ENCODE data around the gene MRPL23.

MRPL23 gene

DNA sequence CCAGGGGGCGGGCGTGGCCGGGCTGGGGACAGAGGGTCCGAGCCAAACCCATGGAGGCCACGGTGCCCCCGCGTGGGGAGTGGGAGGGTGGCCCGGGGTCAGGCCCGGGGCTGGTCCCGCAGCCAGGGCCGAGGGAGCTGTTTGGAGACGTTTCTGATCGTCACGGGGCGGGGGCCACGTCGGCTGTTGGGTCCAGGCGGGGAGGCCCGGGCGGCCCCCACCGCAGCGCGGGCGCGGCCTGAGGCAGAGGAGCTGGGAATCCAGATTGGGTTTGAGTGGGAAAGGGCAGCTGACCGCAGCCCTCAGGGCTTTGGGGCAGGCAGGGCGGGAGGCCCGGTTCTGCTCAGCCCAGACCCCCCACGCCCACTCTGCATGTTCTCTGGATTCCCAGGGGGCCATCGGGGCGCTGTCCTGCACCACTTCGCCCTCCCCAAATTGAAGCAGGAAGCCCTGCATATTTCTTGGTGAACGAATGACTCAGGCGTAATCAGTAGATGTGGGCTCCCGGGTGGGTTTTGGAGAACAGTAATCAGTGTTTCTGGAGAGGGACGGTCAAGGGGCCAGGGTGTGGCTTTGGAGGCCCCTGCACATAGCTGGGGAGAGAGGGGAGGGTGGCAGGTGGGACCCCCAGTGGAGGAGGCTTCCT is 583 bp downstream of the MRPL23 start:
- DNase-seq (ENCODE audit: insufficient read length, low spot score) (no peak), FAIRE-seq (peak; percentile 73)

DNA sequence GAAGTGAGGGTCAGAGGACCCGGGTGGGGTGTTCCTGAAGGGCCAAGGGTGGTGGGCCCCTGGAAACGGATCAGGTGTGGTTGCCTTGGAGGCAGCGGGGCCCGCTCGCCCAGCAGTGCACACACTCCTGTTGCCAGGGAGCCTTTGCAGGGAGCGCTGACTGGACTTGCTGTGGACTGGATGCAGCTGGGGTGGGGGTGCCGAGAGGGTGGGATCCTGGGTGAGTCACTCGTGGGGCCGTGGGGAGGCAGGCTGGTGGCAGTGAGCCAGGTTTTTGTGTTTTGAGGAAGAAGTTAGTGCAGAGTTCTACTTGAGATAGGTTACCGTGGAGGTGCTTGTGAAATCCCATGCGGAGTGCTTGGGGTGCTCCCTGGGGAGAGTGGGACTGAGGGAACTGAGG is 1.3 kb downstream of the MRPL23 start:
- TF ChIP-seq TAF1 (IDR thresholded peaks at IDR 0.05; ENCODE audit: low read depth, low read length) (no peak), POU2F2 (IDR thresholded peaks at IDR 0.05; ENCODE audit: low read depth, low read length) (no peak), SPI1 (IDR thresholded peaks at IDR 0.05; ENCODE audit: low read depth, low read length) (no peak), PAX5 (IDR thresholded peaks at IDR 0.05; ENCODE audit: insufficient read depth, low read length, severe bottlenecking) (no peak), POLR2A (IDR thresholded peaks at IDR 0.05; ENCODE audit: low read depth, low read length) (no peak), POLR2AphosphoS5 (IDR thresholded peaks at IDR 0.05; ENCODE audit: low read depth, low read length) (no peak)
- FAIRE-seq = no peak
- no peak for DNase-seq (ENCODE audit: insufficient read length, low spot score)

More for the DNA sequence above, 583 bp downstream of the MRPL23 start:
- TF ChIP-seq POU2F2 (IDR thresholded peaks at IDR 0.05; ENCODE audit: low read depth, low read length) = no peak
- TF ChIP-seq POLR2AphosphoS5 (IDR thresholded peaks at IDR 0.05; ENCODE audit: low read depth, low read length) = no peak
- no peak for TF ChIP-seq SPI1 (IDR thresholded peaks at IDR 0.05; ENCODE audit: low read depth, low read length)
- TF ChIP-seq POLR2A (IDR thresholded peaks at IDR 0.05; ENCODE audit: low read depth, low read length) = no peak
- TF ChIP-seq PAX5 (IDR thresholded peaks at IDR 0.05; ENCODE audit: insufficient read depth, low read length, severe bottlenecking) = no peak
- TF ChIP-seq TAF1 (IDR thresholded peaks at IDR 0.05; ENCODE audit: low read depth, low read length) = no peak

DNA sequence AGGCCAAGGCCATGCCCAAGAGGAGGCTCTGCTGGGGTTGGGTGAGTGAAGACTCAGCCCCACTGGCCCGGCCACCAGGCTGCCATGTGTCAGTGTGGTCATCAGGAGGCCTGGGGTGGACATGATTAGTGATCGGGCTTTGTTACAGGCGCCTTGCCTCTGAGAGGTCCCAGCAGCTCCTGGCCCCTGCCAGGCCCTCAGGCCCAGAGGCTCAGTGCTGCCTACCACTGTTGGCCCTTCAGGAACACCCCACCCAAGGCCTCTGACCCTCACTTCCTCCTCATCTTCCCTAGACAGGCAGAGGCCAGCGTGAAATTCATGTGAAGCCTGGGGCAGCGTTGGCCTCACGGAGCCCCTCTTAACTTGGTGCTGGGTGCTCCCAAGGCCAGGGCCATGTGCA is 2.2 kb downstream of the MRPL23 start:
- FAIRE-seq (no peak), DNase-seq (ENCODE audit: insufficient read length, low spot score) (no peak)
- no peak for TF ChIP-seq PAX5 (IDR thresholded peaks at IDR 0.05; ENCODE audit: insufficient read depth, low read length, severe bottlenecking)
- TF ChIP-seq POLR2A (IDR thresholded peaks at IDR 0.05; ENCODE audit: low read depth, low read length) = no peak
- no peak for TF ChIP-seq SPI1 (IDR thresholded peaks at IDR 0.05; ENCODE audit: low read depth, low read length)
- TF ChIP-seq TAF1 (IDR thresholded peaks at IDR 0.05; ENCODE audit: low read depth, low read length) = no peak
- no peak for TF ChIP-seq POLR2AphosphoS5 (IDR thresholded peaks at IDR 0.05; ENCODE audit: low read depth, low read length)
- TF ChIP-seq POU2F2 (IDR thresholded peaks at IDR 0.05; ENCODE audit: low read depth, low read length) = no peak

DNA sequence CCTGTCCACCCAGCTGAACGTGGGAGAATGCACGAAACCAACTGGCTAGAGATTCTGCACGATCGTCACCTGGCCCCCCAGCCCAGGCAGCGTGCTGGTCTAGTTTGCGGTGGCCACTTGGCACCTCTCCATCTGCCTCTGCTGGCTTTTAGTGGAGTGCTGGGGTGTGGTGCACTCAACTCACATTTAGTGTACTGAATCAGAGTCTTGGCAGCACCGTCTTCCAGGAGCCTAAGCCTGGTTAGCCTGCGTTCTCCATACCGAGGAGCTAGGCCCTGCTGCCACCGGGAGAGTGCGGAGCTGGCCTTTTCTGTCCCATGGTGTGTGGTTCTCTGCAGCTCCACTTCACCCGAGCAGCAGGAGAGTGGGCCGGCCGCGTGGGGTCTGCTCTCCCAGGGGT is 2.8 kb downstream of the MRPL23 start:
- DNase-seq (ENCODE audit: insufficient read length, low spot score) (no peak), FAIRE-seq (no peak)
- no peak for TF ChIP-seq TAF1 (IDR thresholded peaks at IDR 0.05; ENCODE audit: low read depth, low read length)
- TF ChIP-seq POLR2A (IDR thresholded peaks at IDR 0.05; ENCODE audit: low read depth, low read length) = no peak
- TF ChIP-seq PAX5 (IDR thresholded peaks at IDR 0.05; ENCODE audit: insufficient read depth, low read length, severe bottlenecking) = no peak
- TF ChIP-seq POU2F2 (IDR thresholded peaks at IDR 0.05; ENCODE audit: low read depth, low read length) = no peak
- TF ChIP-seq SPI1 (IDR thresholded peaks at IDR 0.05; ENCODE audit: low read depth, low read length) = no peak
- TF ChIP-seq POLR2AphosphoS5 (IDR thresholded peaks at IDR 0.05; ENCODE audit: low read depth, low read length) = no peak

DNA sequence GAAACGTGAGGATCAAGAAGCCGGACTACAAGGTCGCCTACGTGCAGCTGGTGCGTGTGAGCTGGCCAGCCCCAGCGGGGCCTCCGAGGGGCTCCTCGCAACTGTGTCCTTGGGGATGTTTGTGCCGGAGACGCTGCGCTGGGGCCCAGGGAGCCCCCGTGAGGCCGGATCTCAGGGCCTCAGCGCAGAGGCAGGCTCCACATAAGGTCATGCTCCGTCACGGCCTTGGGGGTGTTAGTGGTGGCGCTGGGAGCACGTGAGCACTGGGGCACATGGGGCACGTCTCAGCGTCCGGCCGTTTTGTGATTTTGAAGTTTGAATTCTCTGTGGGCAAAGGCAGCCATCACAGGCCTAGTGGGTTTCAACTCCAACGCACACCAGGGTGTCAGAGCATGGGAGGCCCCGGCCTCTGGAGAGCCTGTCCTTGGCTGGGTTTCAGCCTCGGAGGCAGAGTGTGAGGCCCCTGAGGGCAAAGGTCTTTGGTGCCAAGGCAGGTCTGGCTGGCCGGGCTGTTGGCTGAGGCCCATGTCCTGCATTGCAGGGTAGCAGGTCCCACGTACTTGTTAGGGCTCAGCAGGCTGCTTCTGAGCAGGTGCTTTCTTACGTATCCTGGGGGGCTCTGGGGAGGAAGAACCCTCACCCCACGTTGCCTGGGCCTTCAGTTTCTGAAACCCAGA is 5.8 kb downstream of the MRPL23 start:
- no peak for DNase-seq (ENCODE audit: insufficient read length, low spot score)
- TF ChIP-seq POLR2AphosphoS5 (IDR thresholded peaks at IDR 0.05; ENCODE audit: low read depth, low read length) (no peak), TAF1 (IDR thresholded peaks at IDR 0.05; ENCODE audit: low read depth, low read length) (no peak), POLR2A (IDR thresholded peaks at IDR 0.05; ENCODE audit: low read depth, low read length) (no peak), SPI1 (IDR thresholded peaks at IDR 0.05; ENCODE audit: low read depth, low read length) (no peak), POU2F2 (IDR thresholded peaks at IDR 0.05; ENCODE audit: low read depth, low read length) (no peak), PAX5 (IDR thresholded peaks at IDR 0.05; ENCODE audit: insufficient read depth, low read length, severe bottlenecking) (no peak)
- no peak for FAIRE-seq

DNA sequence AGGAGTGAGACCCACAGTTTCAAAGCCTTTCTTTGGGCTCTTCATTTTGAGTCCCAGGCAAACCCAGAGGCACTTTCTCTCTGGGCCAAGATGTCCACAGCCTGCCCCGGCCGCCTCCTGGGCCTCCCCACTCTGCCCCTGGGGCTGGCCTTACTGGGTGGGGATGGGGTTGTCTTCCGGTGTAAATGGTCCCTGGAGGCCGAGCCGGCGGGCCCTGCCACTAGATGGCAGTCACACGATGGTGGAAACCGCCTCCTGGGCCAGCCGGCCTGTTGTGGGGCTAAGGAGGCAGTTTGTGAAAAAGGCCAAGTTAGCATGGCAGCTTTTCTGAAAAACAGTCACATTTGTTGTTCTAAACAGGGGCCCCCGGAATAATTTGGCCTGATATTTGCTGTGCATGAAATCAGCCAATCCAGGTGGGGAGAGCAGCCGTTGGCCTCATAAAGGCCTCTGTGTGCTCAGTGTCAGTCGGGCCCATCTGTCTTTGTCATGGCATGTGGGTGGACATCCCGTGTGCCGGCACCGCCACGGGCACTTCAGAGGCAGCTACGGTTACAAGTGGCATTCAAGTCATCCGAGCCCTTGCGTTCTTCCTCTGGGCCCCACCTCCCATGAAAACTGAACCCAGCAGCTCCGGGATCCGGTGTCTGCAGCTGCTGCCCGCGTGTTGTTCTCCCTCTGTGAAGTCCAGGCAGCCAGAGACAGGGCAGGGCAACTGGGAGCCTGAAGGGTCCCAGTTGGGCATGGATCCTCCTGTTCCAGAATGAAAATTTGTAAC is 6.5 kb downstream of the MRPL23 start:
- peak; percentile 82 for FAIRE-seq

DNA sequence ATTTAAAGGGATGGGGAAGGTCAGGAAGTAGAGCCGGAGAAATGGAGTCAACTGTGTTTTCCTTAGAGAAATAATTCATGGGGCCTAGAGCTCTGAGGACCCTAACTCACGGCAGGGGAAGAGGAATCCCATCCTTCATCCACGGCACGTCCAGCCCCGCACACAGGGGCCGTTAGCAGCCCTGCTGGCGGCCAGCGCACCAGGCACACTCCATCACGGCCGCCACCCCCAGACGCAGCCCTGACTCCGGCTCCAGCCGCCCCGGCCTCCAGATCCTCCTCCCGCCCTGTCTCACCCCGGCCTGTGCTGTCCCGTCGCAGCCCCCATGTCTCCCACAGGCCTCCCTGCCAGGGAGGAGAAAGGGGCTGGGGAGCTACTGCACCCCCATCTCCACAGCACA is 11.2 kb downstream of the MRPL23 start:
- DNase-seq (ENCODE audit: insufficient read length, low spot score) (no peak), FAIRE-seq (no peak)
- TF ChIP-seq POLR2AphosphoS5 (IDR thresholded peaks at IDR 0.05; ENCODE audit: low read depth, low read length) (no peak), POU2F2 (IDR thresholded peaks at IDR 0.05; ENCODE audit: low read depth, low read length) (no peak), SPI1 (IDR thresholded peaks at IDR 0.05; ENCODE audit: low read depth, low read length) (no peak), PAX5 (IDR thresholded peaks at IDR 0.05; ENCODE audit: insufficient read depth, low read length, severe bottlenecking) (no peak), POLR2A (IDR thresholded peaks at IDR 0.05; ENCODE audit: low read depth, low read length) (no peak), TAF1 (IDR thresholded peaks at IDR 0.05; ENCODE audit: low read depth, low read length) (no peak)

More for the DNA sequence above, 6.5 kb downstream of the MRPL23 start:
- no peak for TF ChIP-seq TAF1 (IDR thresholded peaks at IDR 0.05; ENCODE audit: low read depth, low read length)
- TF ChIP-seq SPI1 (IDR thresholded peaks at IDR 0.05; ENCODE audit: low read depth, low read length) = no peak
- TF ChIP-seq POLR2A (IDR thresholded peaks at IDR 0.05; ENCODE audit: low read depth, low read length) = no peak
- no peak for TF ChIP-seq PAX5 (IDR thresholded peaks at IDR 0.05; ENCODE audit: insufficient read depth, low read length, severe bottlenecking)
- no peak for TF ChIP-seq POU2F2 (IDR thresholded peaks at IDR 0.05; ENCODE audit: low read depth, low read length)
- no peak for TF ChIP-seq POLR2AphosphoS5 (IDR thresholded peaks at IDR 0.05; ENCODE audit: low read depth, low read length)
- no peak for DNase-seq (ENCODE audit: insufficient read length, low spot score)

DNA sequence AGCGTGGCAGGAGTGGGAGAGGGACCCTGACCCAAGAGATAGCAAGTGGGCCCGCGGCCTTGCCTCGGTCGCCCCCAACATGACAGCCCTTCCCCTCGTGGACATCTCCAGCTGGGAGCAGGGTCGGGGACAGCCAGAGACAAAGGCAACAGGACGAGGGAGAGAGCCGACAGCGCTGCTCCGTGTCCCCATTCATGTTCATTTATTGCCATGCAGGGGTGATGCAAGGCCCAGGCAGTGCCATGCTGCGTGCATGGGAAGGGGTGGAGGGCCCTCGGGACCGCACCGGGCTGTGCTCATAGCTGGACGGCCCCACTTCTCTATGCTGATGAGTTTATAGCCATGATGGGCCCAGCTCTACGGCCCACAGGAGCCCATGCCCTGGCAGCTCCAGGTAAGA is 12.7 kb downstream of the MRPL23 start:
- FAIRE-seq = no peak
- DNase-seq (ENCODE audit: insufficient read length, low spot score) = no peak
- no peak for TF ChIP-seq TAF1 (IDR thresholded peaks at IDR 0.05; ENCODE audit: low read depth, low read length)
- no peak for TF ChIP-seq POLR2A (IDR thresholded peaks at IDR 0.05; ENCODE audit: low read depth, low read length)
- TF ChIP-seq PAX5 (IDR thresholded peaks at IDR 0.05; ENCODE audit: insufficient read depth, low read length, severe bottlenecking) = no peak
- no peak for TF ChIP-seq POLR2AphosphoS5 (IDR thresholded peaks at IDR 0.05; ENCODE audit: low read depth, low read length)
- no peak for TF ChIP-seq SPI1 (IDR thresholded peaks at IDR 0.05; ENCODE audit: low read depth, low read length)
- TF ChIP-seq POU2F2 (IDR thresholded peaks at IDR 0.05; ENCODE audit: low read depth, low read length) = no peak

DNA sequence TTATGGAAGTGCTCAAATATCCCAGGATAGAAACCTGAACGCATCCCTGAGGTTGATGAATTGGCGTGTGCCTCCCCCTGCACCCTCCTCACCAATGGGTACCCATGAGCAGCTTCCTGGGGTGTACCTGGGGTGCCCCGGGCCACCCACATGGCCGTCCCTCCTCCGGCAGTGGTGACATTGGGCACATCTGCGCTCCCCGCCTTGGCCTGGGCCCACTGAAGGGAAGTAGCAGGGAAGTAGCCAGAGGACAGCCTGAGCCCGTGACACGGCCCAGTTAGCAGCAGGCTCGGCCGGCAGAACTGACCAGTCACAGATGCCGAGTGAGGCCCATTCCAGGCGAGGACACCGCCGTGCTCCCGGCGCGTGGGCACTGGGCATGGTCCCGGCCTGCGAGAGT is 16.7 kb downstream of the MRPL23 start:
- FAIRE-seq = no peak
- TF ChIP-seq TAF1 (IDR thresholded peaks at IDR 0.05; ENCODE audit: low read depth, low read length) (no peak), POLR2AphosphoS5 (IDR thresholded peaks at IDR 0.05; ENCODE audit: low read depth, low read length) (no peak), POLR2A (IDR thresholded peaks at IDR 0.05; ENCODE audit: low read depth, low read length) (no peak), SPI1 (IDR thresholded peaks at IDR 0.05; ENCODE audit: low read depth, low read length) (no peak)
- no peak for DNase-seq (ENCODE audit: insufficient read length, low spot score)

Measured in GM12891 (cell line).